Activated naive CD4-positive, alpha-beta T cell treated with anti-CD3 and anti-CD28 coated beads, Interleukin-2, amount 50 U/mL, for 24 hours (primary cell): ENCODE data around the gene TOGARAM2.

Experiments used
- H3K27ac Mint-ChIP-seq: one replicate; pipeline ENCODE4 v1.8.0; 2021; ENCODE audit warnings: mild to moderate bottlenecking, mixed read lengths
- H3K27me3 Mint-ChIP-seq: one replicate; pipeline ENCODE4 v1.8.0; 2021; ENCODE audit warnings: mixed read lengths
- H3K36me3 Mint-ChIP-seq: one replicate; pipeline ENCODE4 v1.8.0; 2021; ENCODE audit warnings: mixed read lengths
- H3K4me1 Mint-ChIP-seq: one replicate; pipeline ENCODE4 v1.8.0; 2021; ENCODE audit warnings: mixed read lengths
- H3K4me3 Mint-ChIP-seq: one replicate; pipeline ENCODE4 v1.8.0; 2021; ENCODE audit warnings: mild to moderate bottlenecking, mixed read lengths
- H3K9me3 Mint-ChIP-seq: one replicate; pipeline ENCODE4 v1.8.0; 2021; ENCODE audit warnings: mixed read lengths

Gene TOGARAM2

DNA sequence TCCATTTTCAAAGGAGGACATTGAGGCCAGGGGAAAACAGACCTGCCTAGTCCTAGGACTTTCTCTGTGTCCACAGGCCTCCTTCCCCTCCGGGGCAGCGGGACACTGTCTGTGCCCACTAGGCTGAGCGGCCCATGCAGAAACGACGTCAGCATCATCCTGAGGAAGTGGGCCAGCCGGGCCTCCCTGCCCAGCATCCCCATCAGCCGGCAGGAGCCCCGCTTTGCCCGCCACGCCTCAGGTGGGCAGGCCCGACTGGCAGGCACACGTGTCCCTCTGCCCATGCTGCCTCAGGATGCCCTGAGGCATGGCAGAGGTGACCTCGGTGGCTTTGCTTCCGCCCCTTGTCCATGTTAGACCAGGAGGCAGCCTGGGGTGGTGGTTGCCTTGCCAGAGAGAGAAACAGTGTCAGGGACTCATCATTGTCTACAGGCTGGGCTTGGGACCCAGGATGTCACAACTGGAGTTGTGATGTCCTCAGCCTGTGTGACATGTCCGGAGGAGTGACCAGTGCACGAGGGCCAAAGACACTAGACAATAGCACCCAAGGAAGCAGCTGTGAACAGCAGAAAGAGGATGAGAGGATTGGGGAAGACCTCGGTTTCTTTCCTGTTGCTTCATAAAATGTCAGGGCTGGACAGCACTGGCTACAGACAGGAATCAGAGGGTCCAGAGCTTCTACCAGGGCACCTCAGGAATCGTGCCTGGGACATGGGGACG lies 36.8 kb downstream of the TOGARAM2 start:
- no peak overlapping the region for H3K4me3 Mint-ChIP-seq
- peaks cover 55% of the 10 kb centered on the region for H3K4me1 Mint-ChIP-seq
- H3K27ac Mint-ChIP-seq: peak overlapping the region; percentile 8
- no peaks in the 10 kb centered on the region for H3K9me3 Mint-ChIP-seq
- H3K36me3 Mint-ChIP-seq: no peaks in the 10 kb centered on the region
- H3K27me3 Mint-ChIP-seq: no peaks in the 10 kb centered on the region

DNA sequence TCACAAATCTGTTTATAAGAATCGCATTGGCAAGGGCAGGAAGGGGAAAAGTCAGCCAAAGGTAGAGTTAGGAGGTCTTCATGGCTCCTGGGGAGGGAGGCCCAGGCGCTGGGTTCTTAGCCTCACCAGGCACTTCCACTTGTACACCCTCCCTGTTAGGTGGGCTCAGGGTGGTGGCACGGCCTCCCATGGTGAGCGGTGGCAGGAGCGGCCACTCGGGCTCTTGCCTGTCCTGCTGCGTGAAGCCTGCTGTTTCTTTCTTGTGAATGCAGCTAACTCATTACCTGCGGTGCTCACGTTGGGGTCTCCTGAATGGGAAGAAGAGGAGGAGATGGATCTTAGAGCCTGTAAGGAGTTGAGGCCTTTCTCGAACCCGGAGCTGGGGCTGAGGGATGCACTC lies 40.8 kb downstream of the TOGARAM2 start:
- no peak overlapping the region for H3K4me3 Mint-ChIP-seq
- no peaks in the 10 kb centered on the region for H3K36me3 Mint-ChIP-seq
- H3K27me3 Mint-ChIP-seq: no peaks in the 10 kb centered on the region
- no peak overlapping the region for H3K27ac Mint-ChIP-seq
- peaks cover 15% of the 10 kb centered on the region for H3K4me1 Mint-ChIP-seq
- H3K9me3 Mint-ChIP-seq: no peaks in the 10 kb centered on the region

DNA sequence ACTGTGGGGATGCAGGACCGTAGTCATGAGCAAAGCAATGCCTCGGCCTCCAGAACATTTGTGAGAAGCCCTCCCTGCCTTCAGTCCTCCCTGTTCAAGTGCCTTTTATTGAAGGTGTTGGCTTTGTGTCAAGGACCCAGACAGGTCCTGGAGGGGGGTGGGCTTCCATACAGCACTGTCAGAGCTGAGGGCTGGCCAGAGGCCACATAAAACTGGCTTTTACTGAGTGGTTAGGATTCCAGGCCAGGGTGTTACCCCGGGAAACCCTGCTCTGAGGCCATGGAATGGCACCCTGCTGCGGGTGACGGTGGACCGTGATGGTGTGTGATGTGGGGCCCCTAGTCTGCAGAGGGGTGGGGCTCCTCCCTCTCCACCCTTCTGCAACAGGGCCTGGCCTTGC lies 41.6 kb downstream of the TOGARAM2 start:
- Mint-ChIP-seq H3K4me1 (peaks cover 13% of the 10 kb centered on the region), H3K9me3 (no peaks in the 10 kb centered on the region), H3K36me3 (no peaks in the 10 kb centered on the region), H3K4me3 (no peak overlapping the region), H3K27ac (no peak overlapping the region), H3K27me3 (no peaks in the 10 kb centered on the region)

DNA sequence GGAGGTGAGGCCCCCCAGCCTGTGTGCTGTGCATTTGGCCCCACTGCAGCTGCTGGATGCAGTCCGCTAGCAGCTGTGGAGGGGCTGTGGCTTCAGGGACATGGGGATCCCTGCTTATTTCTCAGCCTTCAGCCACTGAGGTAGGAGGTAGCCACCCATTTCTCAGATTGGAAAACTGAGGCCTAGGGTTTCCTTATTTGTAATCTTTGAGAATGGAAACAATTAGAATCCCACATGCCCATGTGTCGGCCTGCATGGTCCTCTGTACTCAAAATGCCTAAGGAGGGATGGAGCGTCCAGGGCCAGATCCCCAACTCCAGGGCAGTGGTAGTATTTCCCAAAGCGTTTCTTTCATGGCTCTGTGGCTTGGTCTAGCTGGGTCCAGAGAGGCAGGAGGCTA lies 42.1 kb downstream of the TOGARAM2 start:
- no peaks in the 10 kb centered on the region for H3K36me3 Mint-ChIP-seq
- H3K9me3 Mint-ChIP-seq: no peaks in the 10 kb centered on the region
- no peaks in the 10 kb centered on the region for H3K27me3 Mint-ChIP-seq
- no peak overlapping the region for H3K27ac Mint-ChIP-seq
- H3K4me3 Mint-ChIP-seq: no peak overlapping the region
- H3K4me1 Mint-ChIP-seq: peaks cover 9% of the 10 kb centered on the region

DNA sequence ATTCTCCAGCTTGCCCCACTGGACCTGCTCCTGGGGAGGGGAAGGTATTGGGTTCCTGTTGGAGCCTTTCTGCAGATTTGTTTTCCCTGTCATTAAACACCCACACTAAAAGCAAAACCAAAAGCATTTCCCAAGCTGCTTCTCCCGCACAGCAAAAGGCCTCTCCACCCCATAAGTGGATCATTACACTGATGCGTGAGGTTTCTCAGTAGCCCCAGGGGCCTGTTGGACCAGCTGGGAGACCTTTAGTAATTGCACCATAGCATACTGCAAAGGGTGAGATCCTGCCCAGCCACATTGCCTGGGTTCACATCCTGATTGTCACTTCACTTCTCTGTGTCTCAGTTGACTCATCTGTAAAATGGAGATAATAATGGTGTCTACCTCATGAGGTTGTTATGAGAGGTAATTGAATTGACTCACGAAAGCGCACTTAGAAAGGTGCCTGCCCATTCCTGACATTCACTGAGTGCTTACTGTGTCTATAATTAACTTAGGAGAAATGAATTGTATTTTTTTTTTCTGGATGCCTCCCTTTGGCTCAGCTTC lies 43.9 kb downstream of the TOGARAM2 start:
- Mint-ChIP-seq H3K27ac (no peak overlapping the region), H3K36me3 (no peaks in the 10 kb centered on the region), H3K27me3 (no peaks in the 10 kb centered on the region), H3K4me1 (peaks cover 2% of the 10 kb centered on the region), H3K9me3 (no peaks in the 10 kb centered on the region), H3K4me3 (no peak overlapping the region)

DNA sequence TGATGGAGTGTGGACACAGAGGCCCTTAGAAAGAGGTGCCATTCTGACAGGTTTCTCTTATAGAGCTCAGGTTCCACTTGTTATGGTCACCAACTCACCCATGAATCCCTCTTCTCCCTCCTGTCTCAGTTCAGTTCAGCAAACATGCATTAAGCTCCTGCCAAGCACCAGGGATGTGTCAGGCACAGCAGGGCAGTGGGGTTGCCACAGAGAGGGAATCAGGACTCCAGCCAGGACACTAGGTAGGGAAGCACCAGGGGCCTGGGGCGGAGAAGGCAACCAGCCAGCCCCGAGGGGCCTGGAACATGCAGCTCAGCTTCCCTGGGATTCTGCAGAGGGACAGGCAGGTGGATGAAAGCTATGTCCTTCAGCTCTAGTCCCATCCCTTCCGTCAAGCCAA lies 44.6 kb downstream of the TOGARAM2 start:
- Mint-ChIP-seq H3K4me3 (no peak overlapping the region), H3K9me3 (no peaks in the 10 kb centered on the region), H3K27ac (no peak overlapping the region), H3K27me3 (no peaks in the 10 kb centered on the region), H3K36me3 (no peaks in the 10 kb centered on the region), H3K4me1 (no peaks in the 10 kb centered on the region)

DNA sequence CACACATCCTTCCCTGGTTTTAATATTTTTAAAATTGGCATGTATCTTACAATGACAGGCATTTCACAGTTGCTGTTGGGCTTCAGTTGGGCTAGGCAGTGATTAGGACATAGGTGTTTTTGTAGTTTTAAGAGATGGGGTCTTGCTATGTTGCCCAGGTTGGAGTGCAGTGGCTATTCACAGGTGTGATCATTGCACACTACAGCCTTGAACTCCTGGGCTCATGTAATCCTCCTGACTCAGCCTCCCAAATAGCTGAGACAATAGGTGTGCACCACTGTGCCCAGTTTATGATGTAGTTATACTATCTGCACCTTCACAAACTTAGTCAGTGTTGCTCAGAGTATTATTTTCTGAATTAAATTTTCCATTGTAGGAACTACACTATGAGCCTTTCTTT lies 49.9 kb downstream of the TOGARAM2 start:
- H3K4me3 Mint-ChIP-seq: no peak overlapping the region
- no peaks in the 10 kb centered on the region for H3K27me3 Mint-ChIP-seq
- no peak overlapping the region for H3K27ac Mint-ChIP-seq
- H3K4me1 Mint-ChIP-seq: peaks cover 6% of the 10 kb centered on the region
- H3K9me3 Mint-ChIP-seq: no peaks in the 10 kb centered on the region
- no peaks in the 10 kb centered on the region for H3K36me3 Mint-ChIP-seq

DNA sequence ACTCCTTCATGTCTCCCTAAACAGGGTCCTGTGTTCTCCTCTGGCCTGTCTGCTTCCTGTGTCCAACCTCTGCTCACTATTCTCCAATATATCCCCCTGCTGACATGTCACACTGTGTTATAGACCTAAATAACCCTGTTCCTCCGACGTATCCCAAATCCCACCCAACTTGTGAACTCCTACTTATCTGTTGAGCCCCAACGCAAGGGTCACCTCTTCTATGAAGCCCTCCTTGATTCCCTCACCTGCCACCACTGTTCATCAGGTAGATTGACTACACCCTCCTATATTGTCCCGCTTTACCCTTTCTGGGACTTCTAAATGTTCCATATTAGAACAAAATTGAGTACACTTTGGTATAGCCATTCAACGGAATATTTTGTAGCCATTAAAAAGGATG lies 51.1 kb downstream of the TOGARAM2 start:
- Mint-ChIP-seq H3K4me1 (peaks cover 6% of the 10 kb centered on the region), H3K4me3 (no peak overlapping the region), H3K27me3 (no peaks in the 10 kb centered on the region), H3K9me3 (no peaks in the 10 kb centered on the region), H3K36me3 (no peaks in the 10 kb centered on the region), H3K27ac (no peak overlapping the region)

DNA sequence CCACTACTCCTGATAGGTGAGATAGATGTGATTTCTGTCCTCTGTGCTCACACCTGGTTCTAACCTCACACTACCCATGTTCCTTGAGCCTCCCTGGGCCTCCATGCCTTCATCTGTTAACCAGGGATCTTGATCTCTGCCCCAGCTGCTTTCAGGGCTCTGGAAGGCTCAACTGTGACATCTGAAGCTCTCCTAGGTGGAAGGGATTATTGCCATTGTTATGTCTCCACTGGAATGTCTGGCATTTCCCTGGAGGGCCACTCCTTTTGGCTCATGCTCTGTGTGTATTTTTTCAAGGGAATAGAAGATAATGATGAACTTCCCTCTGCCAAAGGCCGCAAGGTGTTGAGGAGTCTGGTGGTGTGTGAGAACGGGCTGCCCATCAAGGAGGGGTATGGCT lies 52.1 kb downstream of the TOGARAM2 start:
- H3K27me3 Mint-ChIP-seq: no peaks in the 10 kb centered on the region
- H3K36me3 Mint-ChIP-seq: no peaks in the 10 kb centered on the region
- H3K9me3 Mint-ChIP-seq: no peaks in the 10 kb centered on the region
- peaks cover 6% of the 10 kb centered on the region for H3K4me1 Mint-ChIP-seq
- no peak overlapping the region for H3K27ac Mint-ChIP-seq
- H3K4me3 Mint-ChIP-seq: no peak overlapping the region

DNA sequence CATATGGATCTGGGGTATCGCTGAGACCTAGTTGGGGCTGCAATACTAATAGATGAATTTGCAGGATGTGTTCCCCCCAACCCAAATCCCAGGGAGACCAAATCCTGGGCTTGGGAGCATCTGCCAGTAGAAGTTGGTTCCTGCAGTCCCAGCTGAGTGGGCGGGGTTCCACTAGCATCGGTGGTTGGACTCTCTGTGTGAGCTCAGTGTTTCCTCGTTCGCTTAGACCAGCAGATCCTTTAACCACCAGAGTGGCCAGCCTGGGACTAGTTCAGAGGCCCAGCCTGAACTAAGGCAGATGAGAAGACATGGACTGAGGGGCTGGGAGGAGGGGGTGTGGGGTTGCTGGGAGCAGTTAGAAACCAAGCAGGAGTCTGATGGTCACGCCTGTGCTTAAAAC lies 52.6 kb downstream of the TOGARAM2 start:
- no peak overlapping the region for H3K27ac Mint-ChIP-seq
- no peaks in the 10 kb centered on the region for H3K27me3 Mint-ChIP-seq
- H3K4me1 Mint-ChIP-seq: peaks cover 6% of the 10 kb centered on the region
- no peaks in the 10 kb centered on the region for H3K9me3 Mint-ChIP-seq
- H3K4me3 Mint-ChIP-seq: no peak overlapping the region
- H3K36me3 Mint-ChIP-seq: no peaks in the 10 kb centered on the region

DNA sequence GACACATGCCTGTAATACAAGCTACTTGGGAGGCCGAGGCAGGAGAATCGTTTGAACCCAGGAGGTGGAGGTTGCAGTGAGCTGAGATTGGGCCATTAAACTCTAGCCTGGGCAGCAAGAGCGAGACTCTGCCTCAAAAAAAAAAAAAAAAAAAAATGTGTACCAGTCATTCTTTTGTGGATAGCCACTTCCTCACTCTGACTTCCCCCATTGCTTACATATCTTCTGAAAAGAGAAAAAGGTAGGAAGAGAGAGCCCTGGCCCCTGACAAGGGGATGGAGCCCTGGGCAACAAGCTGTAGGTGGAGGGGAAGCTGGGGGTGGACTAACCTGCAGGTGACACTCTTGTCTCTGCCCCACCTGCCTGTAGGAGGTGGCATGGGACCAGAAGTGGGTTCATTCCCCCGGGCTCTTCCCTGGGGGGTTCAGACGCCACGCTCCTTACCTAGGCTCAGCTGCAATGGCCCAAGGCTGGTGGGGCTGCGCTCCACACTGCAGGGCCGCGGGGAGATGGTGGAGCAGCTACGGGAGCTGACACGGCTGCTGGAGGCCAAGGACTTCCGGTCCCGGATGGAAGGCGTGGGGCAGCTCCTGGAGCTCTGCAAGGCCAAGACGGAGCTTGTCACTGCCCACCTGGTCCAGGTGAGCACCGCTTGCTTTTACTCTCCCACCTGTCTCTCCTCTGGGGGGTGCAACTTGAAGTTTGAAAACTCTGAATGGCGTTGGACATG lies 54.1 kb downstream of the TOGARAM2 start:
- H3K27me3 Mint-ChIP-seq: no peaks in the 10 kb centered on the region
- H3K36me3 Mint-ChIP-seq: no peaks in the 10 kb centered on the region
- no peaks in the 10 kb centered on the region for H3K9me3 Mint-ChIP-seq
- H3K4me3 Mint-ChIP-seq: no peak overlapping the region
- H3K4me1 Mint-ChIP-seq: peaks cover 6% of the 10 kb centered on the region
- H3K27ac Mint-ChIP-seq: no peak overlapping the region

DNA sequence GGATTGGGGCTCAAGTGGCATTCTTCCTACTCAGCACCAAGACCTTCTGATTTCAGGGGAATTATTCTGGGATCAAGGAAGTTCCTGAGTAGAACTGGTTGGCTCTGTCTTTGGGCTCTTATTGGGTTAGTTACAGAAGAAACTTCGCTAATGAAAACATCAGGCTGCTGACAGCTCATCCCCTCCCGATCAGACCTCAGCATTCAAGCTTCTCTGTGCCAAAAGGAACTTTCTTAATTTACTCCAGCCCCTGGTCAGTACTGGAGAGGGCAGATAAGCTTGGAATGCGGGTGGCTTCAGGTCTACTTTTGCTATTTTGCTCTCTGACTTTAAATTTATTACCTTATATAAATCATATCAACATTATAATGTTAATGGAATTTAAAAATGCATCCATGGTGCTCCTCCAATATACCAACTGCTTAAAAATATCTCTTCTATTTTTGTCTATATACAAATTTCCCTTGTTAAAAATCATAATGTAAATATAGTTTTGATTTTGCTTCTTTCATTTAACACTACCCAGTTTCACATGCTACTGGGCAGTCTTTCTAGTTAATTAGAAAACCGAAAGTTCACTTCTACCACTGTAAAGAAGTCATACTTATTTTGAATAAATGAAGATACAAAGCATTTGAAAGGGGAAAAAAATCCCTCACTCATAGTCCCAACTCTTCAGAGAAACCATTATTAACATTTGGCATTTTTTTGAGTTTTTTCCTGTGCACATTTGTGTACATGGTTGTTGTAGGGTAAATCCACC lies 58.8 kb downstream of the TOGARAM2 start:
- no peak overlapping the region for H3K4me3 Mint-ChIP-seq
- no peaks in the 10 kb centered on the region for H3K4me1 Mint-ChIP-seq
- no peaks in the 10 kb centered on the region for H3K36me3 Mint-ChIP-seq
- no peaks in the 10 kb centered on the region for H3K27me3 Mint-ChIP-seq
- H3K9me3 Mint-ChIP-seq: no peaks in the 10 kb centered on the region
- no peak overlapping the region for H3K27ac Mint-ChIP-seq

DNA sequence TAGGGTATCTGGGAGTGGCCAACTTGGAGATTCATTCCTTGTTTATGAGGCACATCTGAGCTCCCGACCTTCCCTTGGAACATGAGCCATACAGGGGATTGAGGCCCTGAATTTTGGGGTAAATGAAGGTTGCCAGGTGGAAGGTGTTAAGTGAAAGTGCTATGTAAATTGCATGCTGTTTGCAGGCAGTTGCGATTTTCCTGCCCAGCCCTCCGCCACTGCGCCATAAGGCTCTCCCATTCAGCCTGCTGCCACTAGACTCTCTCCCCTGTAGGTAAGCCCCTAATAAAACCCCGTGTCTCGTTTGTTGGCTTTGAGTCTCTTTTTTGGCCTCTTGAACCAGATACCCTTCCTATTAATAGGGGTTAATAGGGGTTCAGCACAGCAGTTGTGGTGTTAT lies 59.5 kb downstream of the TOGARAM2 start:
- H3K4me3 Mint-ChIP-seq: no peak overlapping the region
- H3K27me3 Mint-ChIP-seq: no peaks in the 10 kb centered on the region
- no peak overlapping the region for H3K27ac Mint-ChIP-seq
- no peaks in the 10 kb centered on the region for H3K4me1 Mint-ChIP-seq
- no peaks in the 10 kb centered on the region for H3K9me3 Mint-ChIP-seq
- no peaks in the 10 kb centered on the region for H3K36me3 Mint-ChIP-seq

DNA sequence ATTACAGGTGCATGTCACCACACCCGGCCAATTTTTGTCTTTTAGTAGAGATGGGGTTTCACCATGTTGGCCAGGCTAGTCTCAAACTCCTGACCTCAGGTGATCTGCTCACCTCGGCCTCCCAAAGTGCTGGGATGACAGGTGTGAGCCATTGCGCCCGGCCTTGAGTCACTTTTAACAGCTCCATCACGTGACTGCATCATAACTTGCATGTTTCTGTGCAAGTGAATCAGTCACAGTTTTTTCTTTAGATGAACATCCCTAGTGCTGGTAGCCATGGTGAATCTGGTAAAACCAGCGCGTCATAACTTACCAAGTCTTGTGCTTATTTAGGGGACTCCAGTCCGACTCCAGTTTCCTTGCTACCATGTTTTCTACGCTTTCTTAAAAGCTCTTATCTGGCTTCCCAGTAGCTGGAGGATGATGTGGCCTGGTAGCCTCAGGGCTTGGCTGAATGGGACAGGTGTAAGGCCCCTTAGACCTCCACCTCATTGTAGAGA lies 60.1 kb downstream of the TOGARAM2 start:
- Mint-ChIP-seq H3K9me3 (no peaks in the 10 kb centered on the region), H3K27me3 (no peaks in the 10 kb centered on the region), H3K4me1 (no peaks in the 10 kb centered on the region), H3K27ac (no peak overlapping the region), H3K36me3 (no peaks in the 10 kb centered on the region), H3K4me3 (no peak overlapping the region)

DNA sequence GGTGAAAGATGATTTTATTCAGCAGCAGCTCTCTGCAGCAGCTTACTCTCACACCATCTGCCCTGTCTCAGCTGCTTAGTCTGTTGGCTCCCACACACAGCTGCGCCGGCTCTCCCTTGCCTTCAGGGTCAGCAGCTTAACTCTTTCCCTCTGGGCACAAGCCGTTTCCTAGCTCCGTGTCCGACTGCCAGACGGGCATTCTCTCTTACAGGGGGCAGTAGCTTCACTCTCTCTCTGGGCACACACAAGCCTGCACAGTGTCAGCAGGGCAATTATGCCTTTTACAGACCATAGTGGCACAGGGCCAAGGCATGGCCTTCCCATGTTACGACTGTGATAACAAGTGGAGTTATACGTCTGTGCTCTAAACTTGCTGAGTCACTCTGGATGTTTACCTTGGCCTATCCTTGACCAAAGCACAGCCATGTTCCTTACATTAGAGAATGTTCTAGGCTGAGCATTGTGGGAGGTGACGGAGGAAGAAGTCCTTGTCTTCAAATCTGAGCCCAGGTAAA lies 61.5 kb downstream of the TOGARAM2 start:
- Mint-ChIP-seq H3K4me1 (no peaks in the 10 kb centered on the region), H3K27me3 (no peaks in the 10 kb centered on the region), H3K9me3 (no peaks in the 10 kb centered on the region), H3K27ac (no peak overlapping the region), H3K36me3 (no peaks in the 10 kb centered on the region), H3K4me3 (no peak overlapping the region)
